Stomach smooth muscle (tissue), 2 donors: ENCODE results near the gene TRNP1.

Experiments used
- H3K27ac ChIP-seq: one replicate; pipeline ENCODE4 v1.7.0; 2013; ENCODE audit warnings: mild to moderate bottlenecking, low read length, inconsistent platforms
- H3K27me3 ChIP-seq, 2 donors: one replicate each; pipeline ENCODE4 v1.7.0; 2013; ENCODE audit warnings: low read length in 2 of 2; ENCODE audit not compliant: insufficient read depth in 2 of 2, control insufficient read depth in 1 of 2
- H3K36me3 ChIP-seq, 2 donors: one replicate each; pipeline ENCODE4 v1.7.0; 2013; ENCODE audit warnings: low read length in 2 of 2; ENCODE audit not compliant: control insufficient read depth in 2 of 2, insufficient read depth in 2 of 2
- H3K4me1 ChIP-seq: one replicate; pipeline ENCODE4 v1.7.0; 2013; ENCODE audit warnings: low read length; ENCODE audit not compliant: control insufficient read depth, insufficient read depth
- H3K4me3 ChIP-seq, 2 donors: one replicate each; pipeline ENCODE4 v1.7.0; 2013; ENCODE audit warnings: low read length in 2 of 2
- H3K9ac ChIP-seq, 2 donors: one replicate each; pipeline ENCODE4 v1.7.0; 2013; ENCODE audit warnings: low read length in 2 of 2, mild to moderate bottlenecking in 1 of 2
- H3K9me3 ChIP-seq, 2 donors: one replicate each; pipeline ENCODE4 v1.7.0; 2013; ENCODE audit warnings: low read length in 2 of 2; ENCODE audit not compliant: control insufficient read depth in 2 of 2
- donor health status: healthy.
- donor health status: Pancreatic carcinoma.

The TRNP1 gene

DNA sequence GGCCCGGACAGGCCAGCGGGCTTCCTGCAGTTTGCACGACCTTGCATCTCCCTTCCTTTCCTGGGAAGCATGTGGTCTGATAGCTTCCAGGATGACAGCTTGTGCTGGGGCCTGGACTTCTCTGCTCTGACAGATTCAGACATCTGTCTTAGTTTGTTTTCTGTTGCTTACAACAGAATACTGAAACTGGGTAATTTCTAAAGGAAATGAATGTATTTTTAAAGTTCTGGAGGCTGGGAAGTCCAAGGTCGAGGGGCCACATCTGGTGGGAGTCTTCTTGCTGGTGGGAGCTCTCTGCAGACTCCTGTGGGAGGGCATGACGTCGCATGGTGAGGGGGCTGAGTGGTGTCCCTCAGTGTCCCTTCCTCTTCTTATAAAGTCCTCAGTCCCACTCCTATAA lies 54.4 kb downstream of the TRNP1 start:
- Histone ChIP-seq H3K4me3 (no peak overlapping the region), H3K27ac (no peak overlapping the region), H3K4me1 (peaks cover 10% of the 10 kb centered on the region), H3K27me3 (no peaks in the 10 kb centered on the region), H3K9ac (no peak overlapping the region), H3K36me3 (no peaks in the 10 kb centered on the region), H3K9me3 (no peaks in the 10 kb centered on the region)

DNA sequence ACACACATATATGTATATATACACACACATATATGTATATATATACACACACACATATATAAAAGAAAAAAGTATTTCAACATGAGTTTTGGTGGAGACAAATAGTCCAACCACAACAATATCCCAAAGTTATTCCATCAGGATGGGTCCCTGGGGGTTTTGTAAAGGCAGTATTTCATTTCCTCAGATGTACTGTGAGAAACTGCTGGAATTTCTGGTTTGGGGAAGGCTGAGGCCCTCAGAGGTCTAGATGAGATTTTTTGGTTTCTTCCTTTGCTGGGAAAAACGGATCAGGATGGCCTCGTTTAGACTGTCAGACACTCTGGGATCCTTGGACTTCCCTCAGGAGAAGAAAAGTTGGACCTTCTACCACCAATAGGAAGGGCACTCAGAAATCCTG lies 55.6 kb downstream of the TRNP1 start:
- no peaks in the 10 kb centered on the region for H3K27me3 ChIP-seq
- H3K4me3 ChIP-seq = no peak overlapping the region
- peaks cover 10% of the 10 kb centered on the region for H3K4me1 ChIP-seq

DNA sequence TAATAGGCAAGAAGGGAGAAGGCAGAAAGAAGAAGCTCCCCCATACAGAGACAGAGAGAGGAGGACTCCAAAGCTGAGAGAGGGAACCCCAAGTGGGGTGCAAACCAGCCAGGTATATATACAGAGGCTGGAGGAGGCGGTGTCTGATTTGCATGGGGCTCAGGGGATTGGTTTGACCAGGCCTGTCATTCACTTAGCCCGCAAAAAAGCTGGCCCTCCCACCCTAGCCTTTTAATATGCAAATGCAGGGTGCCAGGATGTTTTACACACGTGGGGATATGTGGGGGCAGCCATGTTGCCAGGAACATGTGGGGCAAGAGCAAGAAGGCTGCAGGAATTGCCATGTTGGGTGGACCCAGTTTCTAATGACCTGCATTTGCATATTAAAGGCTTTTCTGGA lies 56.1 kb downstream of the TRNP1 start:
- Histone ChIP-seq H3K4me1 (peaks cover 7% of the 10 kb centered on the region), H3K27me3 (no peaks in the 10 kb centered on the region), H3K27ac (no peak overlapping the region), H3K4me3 (no peak overlapping the region), H3K9me3 (no peaks in the 10 kb centered on the region), H3K9ac (no peak overlapping the region), H3K36me3 (no peaks in the 10 kb centered on the region)

More for the DNA sequence above, 55.6 kb downstream of the TRNP1 start:
- Histone ChIP-seq H3K36me3 (no peaks in the 10 kb centered on the region), H3K27ac (no peak overlapping the region), H3K9ac (no peak overlapping the region), H3K9me3 (no peaks in the 10 kb centered on the region)
